Gastrocnemius medialis (tissue), 4 donors: ENCODE measurements around the gene HCRT.

Experiments
- POLR2A ChIP-seq, 2 donors: fragments of 450-650 bp; IDR thresholded peaks; one replicate each; pipeline ENCODE4 v1.6.1; 2017; ENCODE audit warnings: antibody characterized with exemption in 2 of 2, mild to moderate bottlenecking in 2 of 2, moderate library complexity in 2 of 2
- TF ChIP-seq, protein P1 (sequence below), 5 experiments: fragments of 450-650 bp in 3 of 5; fragments of 200-600 bp in 2 of 5; sonication (generic) in 2 of 5; IDR thresholded peaks in 4 of 5; conservative IDR thresholded peaks in 1 of 5; 1 replicate in 4 of 5; 2 replicates in 1 of 5; pipeline ENCODE4 v1.5.1; 2016 to 2019; ENCODE audit warnings: antibody characterized with exemption in 5 of 5, mild to moderate bottlenecking in 3 of 5, moderate library complexity in 3 of 5

DNA sequence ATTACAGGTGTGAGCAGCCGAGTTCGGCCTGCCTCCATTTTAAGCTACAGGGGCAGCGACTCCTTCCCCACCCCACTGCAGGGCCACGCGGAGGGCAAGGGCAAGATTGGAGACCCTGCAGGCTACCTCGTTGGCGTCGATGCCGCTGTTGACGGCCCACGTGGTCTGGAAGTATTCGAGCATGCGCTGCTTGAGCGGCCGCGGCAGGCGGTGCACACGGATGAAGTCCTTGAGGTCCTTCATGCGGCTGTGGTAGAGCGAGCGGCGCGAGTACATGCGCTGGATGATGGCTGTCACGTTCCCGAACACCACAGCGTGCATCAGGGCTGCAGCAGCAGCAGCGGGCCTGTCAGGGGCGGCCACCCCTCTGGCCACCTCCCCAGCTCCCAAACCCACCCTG is 15.9 kb downstream of the HCRT start:
- TF ChIP-seq, protein P1, sequence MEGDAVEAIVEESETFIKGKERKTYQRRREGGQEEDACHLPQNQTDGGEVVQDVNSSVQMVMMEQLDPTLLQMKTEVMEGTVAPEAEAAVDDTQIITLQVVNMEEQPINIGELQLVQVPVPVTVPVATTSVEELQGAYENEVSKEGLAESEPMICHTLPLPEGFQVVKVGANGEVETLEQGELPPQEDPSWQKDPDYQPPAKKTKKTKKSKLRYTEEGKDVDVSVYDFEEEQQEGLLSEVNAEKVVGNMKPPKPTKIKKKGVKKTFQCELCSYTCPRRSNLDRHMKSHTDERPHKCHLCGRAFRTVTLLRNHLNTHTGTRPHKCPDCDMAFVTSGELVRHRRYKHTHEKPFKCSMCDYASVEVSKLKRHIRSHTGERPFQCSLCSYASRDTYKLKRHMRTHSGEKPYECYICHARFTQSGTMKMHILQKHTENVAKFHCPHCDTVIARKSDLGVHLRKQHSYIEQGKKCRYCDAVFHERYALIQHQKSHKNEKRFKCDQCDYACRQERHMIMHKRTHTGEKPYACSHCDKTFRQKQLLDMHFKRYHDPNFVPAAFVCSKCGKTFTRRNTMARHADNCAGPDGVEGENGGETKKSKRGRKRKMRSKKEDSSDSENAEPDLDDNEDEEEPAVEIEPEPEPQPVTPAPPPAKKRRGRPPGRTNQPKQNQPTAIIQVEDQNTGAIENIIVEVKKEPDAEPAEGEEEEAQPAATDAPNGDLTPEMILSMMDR (IDR thresholded peaks at IDR 0.05 in 4 of 5, conservative IDR thresholded peaks at IDR 0.05 in 1 of 5): no peak
- no peak for TF ChIP-seq POLR2A (IDR thresholded peaks at IDR 0.05)
